Fibroblast of mammary gland (primary cell): ENCODE measurements around the gene CTH.
"Not testable (repeated sequence)": the region's sequence is repeated elsewhere in the genome, so short reads cannot be mapped to it uniquely, and the experiment has no call there.

ENCODE experiments used
- DNase-seq: peaks from one replicate; pipeline ENCODE4 v3.0.0-alpha.2; 2010; ENCODE audit warnings: low read depth
- H3K4me3 ChIP-seq: 2 replicates; pipeline ENCODE4 v1.5.1; 2011; ENCODE audit warnings: low read depth, mild to moderate bottlenecking, low read length, moderate library complexity; ENCODE audit not compliant: control insufficient read depth
- CTCF ChIP-seq: conservative IDR thresholded peaks from 2 replicates; pipeline ENCODE4 v1.5.1; 2011; ENCODE audit warnings: low read depth, low read length, inconsistent platforms; ENCODE audit not compliant: control insufficient read depth, insufficient read depth

CTH gene

DNA sequence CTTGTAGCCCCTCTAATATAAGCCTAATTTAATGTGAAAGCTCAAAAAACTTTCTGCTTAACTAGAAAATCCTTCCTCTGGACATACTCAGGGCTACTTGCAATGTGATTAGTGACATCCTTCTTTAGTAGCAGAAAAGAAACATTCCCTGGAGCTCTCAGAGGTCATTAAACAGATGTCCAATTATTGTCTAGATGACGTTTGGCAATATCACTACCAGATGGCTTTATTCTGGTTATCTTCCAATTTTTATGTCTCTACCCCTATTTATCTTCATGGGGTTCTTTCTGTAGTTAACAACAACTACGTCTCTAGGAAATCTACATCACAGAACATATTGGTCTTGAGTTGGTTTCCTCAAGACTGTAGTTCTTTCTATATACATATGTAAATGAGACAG lies 44.2 kb downstream of the CTH start:
- H3K4me3 ChIP-seq, result no peak overlapping the region
- no peak for TF ChIP-seq CTCF
- DNase-seq, result peak; percentile 40

DNA sequence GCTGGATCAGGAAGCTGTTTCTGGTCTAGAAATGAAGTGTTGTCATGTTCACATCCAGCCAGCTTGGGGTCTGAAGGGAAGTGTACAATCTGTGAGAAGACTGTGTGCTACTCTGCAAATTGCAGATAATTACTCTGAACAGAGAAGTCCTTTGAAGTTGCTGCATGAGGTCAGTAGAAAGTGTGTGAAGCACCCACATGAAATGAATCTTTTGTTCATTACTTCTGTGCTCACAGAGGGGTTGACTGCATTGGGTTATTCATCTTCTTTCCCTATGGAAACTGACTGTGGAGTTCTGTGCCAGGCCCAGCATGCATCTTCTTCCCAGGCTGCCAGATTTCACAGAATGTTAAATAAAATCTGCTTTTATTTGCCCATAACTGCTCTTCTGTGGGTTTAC lies 47.1 kb downstream of the CTH start:
- no peak for DNase-seq
- no peak for TF ChIP-seq CTCF
- no peak overlapping the region for H3K4me3 ChIP-seq

DNA sequence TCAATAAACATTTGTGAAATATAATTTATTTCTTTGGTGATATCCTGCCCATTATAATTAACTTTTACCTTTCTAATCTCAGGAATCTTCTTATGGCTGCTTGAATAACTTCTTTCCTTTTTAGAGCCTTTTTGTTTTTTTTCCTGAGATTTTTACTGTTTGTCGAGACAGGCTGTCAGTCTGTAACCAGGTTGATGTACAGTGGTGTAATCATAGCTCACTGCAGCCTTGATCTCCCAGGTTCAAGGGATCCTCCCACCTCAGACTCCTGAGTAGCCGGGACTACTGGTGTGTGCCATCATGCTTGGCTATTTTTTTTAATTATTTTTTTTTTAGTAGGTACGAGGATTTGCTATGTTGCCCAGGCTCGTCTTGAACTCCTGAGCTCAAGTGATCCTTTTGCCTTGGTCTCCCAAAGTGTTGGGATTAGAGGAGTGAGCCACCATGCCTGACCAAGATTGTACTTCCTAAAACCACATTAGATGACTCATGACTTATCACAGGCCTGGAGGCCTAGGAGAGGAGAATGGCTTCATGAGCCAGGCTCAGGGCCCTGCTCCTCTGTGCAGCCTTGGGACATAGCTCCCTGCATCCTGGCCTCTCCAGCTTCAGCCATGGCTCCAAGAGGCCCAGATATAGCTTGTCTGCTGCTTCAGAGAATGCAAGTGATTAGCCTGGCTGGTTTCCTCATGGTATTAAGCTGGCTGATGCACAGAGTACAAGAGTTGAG lies 48.6 kb downstream of the CTH start:
- no peak overlapping the region for H3K4me3 ChIP-seq
- DNase-seq, result peak; percentile 71
- TF ChIP-seq CTCF, result no peak

DNA sequence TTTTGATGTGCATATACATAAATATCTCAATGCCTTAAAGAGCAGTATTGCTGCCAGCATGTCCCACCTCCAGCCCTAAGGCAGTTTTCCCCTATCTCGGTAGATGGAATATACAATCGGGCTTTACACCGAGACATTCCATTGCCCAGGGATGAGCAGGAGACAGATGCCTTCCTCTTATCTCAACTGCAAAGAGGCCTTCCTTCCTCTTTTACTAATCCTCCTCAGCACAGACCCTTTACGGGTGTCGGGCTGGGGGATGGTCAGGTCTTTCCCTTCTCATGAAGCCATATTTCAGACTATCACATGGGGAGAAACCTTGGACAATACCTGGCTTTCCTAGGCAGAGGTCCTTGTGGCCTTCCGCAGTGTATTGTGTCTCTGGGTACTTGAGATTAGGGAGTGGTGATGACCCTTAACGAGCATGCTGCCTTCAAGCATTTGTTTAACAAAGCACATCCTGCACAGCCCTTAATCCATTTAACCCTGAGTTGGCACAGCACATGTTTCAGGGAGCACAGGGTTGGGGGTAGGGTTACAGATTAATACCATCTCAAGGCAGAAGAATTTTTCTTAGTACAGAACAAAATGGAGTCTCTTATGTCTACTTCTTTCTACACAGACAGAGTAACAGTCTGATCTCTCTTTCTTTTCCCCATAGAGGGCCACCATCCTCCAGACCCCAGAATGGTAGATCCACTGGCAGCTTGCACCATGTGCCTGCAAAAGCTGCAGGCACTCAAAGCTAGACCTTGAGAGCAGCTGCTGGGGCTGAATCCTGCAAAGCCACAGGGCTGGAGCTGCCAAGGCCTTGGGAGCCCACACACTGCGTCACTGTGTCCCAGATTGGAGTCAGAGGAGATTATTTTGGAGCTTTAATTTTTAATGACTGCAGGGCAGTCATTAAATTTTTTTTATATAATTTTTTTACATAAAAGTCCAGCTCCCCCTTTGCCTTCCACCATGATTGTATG lies 50.0 kb downstream of the CTH start:
- DNase-seq, H3K4me3 ChIP-seq: not testable (repeated sequence)

DNA sequence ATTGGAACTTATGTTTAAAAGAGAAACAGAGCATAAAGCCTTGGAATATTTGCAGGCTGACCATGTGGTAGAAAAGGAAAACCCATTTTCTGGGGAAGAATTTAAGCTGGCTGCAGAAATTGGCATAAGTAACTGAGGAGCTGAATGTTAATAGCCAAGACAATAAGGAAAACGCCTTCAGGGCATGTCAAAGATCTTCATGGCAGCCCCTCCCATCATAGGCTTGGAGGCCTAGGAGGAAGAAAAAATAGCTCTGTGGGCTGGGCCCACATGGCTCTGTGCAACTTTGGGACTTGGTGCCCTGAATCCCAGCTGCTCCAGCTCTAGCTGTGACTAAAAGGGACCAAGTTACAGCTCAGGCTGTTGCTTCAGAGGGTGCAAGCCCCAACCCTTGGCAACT lies 51.5 kb downstream of the CTH start:
- TF ChIP-seq CTCF, result no peak
- no peak overlapping the region for H3K4me3 ChIP-seq
- DNase-seq, result no peak

DNA sequence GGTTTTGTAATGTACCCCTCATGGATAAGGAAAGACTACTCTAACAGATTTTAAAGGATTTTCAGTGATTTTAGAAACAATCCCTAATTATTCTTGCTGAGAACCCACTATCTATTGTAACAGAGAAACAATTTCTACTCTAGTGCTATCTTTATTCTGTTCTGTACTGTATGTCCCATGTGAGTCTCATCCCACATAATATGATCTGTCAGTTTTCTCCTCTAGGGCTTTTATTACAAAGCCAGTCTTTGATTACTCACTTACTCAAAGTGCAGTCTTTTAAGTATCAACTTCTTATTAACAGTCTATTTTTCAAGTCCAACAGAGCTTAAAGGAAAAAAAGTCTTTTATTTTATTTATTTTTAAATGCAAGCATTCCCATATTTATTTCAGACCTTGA lies 54.8 kb downstream of the CTH start:
- H3K4me3 ChIP-seq, result no peak overlapping the region
- no peak for DNase-seq
- TF ChIP-seq CTCF, result no peak

DNA sequence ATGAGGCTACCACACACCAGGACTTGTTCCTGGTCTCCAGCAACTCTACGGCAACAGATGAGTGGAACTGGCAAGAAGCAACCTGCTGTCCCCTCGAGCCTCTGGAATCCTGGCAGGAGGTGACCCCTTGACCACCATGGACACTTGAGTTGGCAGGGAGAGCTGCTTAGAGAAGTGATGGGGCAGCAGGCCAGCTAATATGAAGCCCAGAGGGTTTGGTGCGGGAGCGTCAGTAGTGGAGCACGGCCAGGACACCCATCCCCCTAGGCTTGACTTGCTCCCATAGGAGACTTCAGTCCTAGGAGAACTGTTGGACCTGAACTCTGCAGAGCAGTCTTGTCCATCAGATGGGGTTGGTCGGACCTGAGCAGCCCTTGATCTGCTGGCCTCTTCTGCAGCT lies 56.5 kb downstream of the CTH start:
- TF ChIP-seq CTCF, result no peak
- DNase-seq, result no peak
- no peak overlapping the region for H3K4me3 ChIP-seq
